HepG2 (cell line): ENCODE measurements around the gene ACSS1. TPM values are rescaled to one million over a fixed set of nuclear protein-coding genes. Genes with fewer than 3 reads are reported as not detected.
A peak's percentile ranks its signal among the peaks of the same experiment; 100 is the strongest.

Experiments used
- ARHGAP35 ChIP-seq: sonication (generic); formaldehyde crosslinking; IDR thresholded peaks from 2 replicates; pipeline ENCODE4 v1.9.0; 2022; ENCODE audit warnings: mild to moderate bottlenecking, inconsistent platforms, moderate library complexity, missing genetic modification reagents, borderline replicate concordance
- ATF3 ChIP-seq: sonication (generic); formaldehyde crosslinking; IDR thresholded peaks from 2 replicates; pipeline ENCODE4 v1.4.0; 2020; ENCODE audit warnings: missing genetic modification reagents
- CREB1 ChIP-seq, 2 experiments: fragments of 450-650 bp in 1 of 2; IDR thresholded peaks; 2 replicates each; pipeline ENCODE4 v1.6.1; 2016 to 2017; ENCODE audit warnings: control low read depth in 1 of 2, mild to moderate bottlenecking in 1 of 2, missing compliant biosample characterization in 1 of 2, missing genetic modification characterization in 1 of 2
- EEA1 ChIP-seq: sonication (generic); formaldehyde crosslinking; IDR thresholded peaks from 2 replicates; pipeline ENCODE4 v1.5.1; 2020; ENCODE audit warnings: mild to moderate bottlenecking, missing genetic modification reagents, borderline replicate concordance
- FOXK1 ChIP-seq: sonication (generic); formaldehyde crosslinking; IDR thresholded peaks from 2 replicates; pipeline ENCODE4 v1.4.0; 2020; ENCODE audit warnings: low read depth, missing genetic modification reagents, borderline replicate concordance
- KDM5B ChIP-seq: sonication (generic); formaldehyde crosslinking; IDR thresholded peaks from 2 replicates; pipeline ENCODE4 v1.4.0; 2020; ENCODE audit warnings: missing genetic modification reagents, mild to moderate bottlenecking, borderline replicate concordance
- PCBP1 ChIP-seq: fragments of 200-400 bp; formaldehyde crosslinking; IDR thresholded peaks from 2 replicates; pipeline ENCODE4 v1.6.1; 2017; ENCODE audit warnings: mild to moderate bottlenecking, low read depth, low read length, borderline replicate concordance
- PHF21A ChIP-seq: sonication (generic); formaldehyde crosslinking; IDR thresholded peaks from 2 replicates; pipeline ENCODE4 v1.5.0; 2020; ENCODE audit warnings: mild to moderate bottlenecking, missing genetic modification reagents
- RBM22 ChIP-seq: fragments of 200-400 bp; formaldehyde crosslinking; optimal IDR thresholded peaks from 2 replicates; pipeline ENCODE3; 2017; ENCODE audit warnings: mild to moderate bottlenecking, low read length, moderate library complexity
- RELA ChIP-seq: sonication (generic); formaldehyde crosslinking; IDR thresholded peaks from 2 replicates; pipeline ENCODE4 v1.4.0; 2020; ENCODE audit warnings: missing genetic modification reagents
- SRSF4 ChIP-seq: fragments of 200-400 bp; formaldehyde crosslinking; IDR thresholded peaks from one replicate; pipeline ENCODE4 v1.6.1; 2018; ENCODE audit warnings: mild to moderate bottlenecking, low read depth, low read length, moderate library complexity; ENCODE audit not compliant: poor library complexity, severe bottlenecking
- ZBTB10 ChIP-seq: sonication (generic); formaldehyde crosslinking; IDR thresholded peaks from 2 replicates; pipeline ENCODE4 v1.4.0; 2020; ENCODE audit warnings: missing genetic modification reagents, borderline replicate concordance
- ZBTB3 ChIP-seq: sonication (generic); formaldehyde crosslinking; IDR thresholded peaks from 2 replicates; pipeline ENCODE4 v1.4.0; 2020; ENCODE audit warnings: low read depth, mild to moderate bottlenecking, moderate library complexity, missing genetic modification reagents, borderline replicate concordance
- ZBTB44 ChIP-seq: sonication (generic); formaldehyde crosslinking; IDR thresholded peaks from 2 replicates; pipeline ENCODE4 v1.4.0; 2020; ENCODE audit warnings: missing genetic modification reagents
- ZNF20 ChIP-seq: sonication (generic); formaldehyde crosslinking; IDR thresholded peaks from 2 replicates; pipeline ENCODE4 v1.4.0; 2020; ENCODE audit warnings: mild to moderate bottlenecking, moderate library complexity, missing genetic modification reagents
- ZNF24 ChIP-seq: fragments of 450-650 bp; IDR thresholded peaks from 2 replicates; pipeline ENCODE4 v1.6.1; 2017; ENCODE audit warnings: antibody characterized with exemption, mild to moderate bottlenecking
- ZNF280D ChIP-seq: sonication (generic); formaldehyde crosslinking; IDR thresholded peaks from 2 replicates; pipeline ENCODE4 v1.5.1; 2020; ENCODE audit warnings: mild to moderate bottlenecking, missing genetic modification reagents
- ZNF296 ChIP-seq: sonication (generic); formaldehyde crosslinking; conservative IDR thresholded peaks from 2 replicates; pipeline ENCODE4 v1.5.0; 2020; ENCODE audit warnings: mild to moderate bottlenecking, missing genetic modification reagents
- ZNF572 ChIP-seq: sonication (generic); formaldehyde crosslinking; IDR thresholded peaks from 2 replicates; pipeline ENCODE4 v1.5.1; 2020; ENCODE audit warnings: mild to moderate bottlenecking, missing genetic modification reagents
- ZNF709 ChIP-seq: sonication (generic); formaldehyde crosslinking; IDR thresholded peaks from 2 replicates; pipeline ENCODE4 v1.5.0; 2020; ENCODE audit warnings: mild to moderate bottlenecking, missing genetic modification reagents
- ZNF879 ChIP-seq: sonication (generic); formaldehyde crosslinking; IDR thresholded peaks from 2 replicates; pipeline ENCODE4 v1.8.1; 2023; ENCODE audit warnings: missing genetic modification reagents
- polyA plus RNA-seq, 8 experiments: library from polyadenylated mRNA; depleted of rRNA in 3 of 8; stranded (reverse) in 7 of 8; unstranded in 1 of 8; fragments of >200 nt; fragmentation: Illumina TruSeq in 4 of 8; extraction: Trizol in 4 of 8; gene quantifications; 2 replicates each; pipeline versions ENCODE4 v1.2.1 to v1.2.3, GENCODE V29; 2011 to 2016; ENCODE audit warnings: low read depth in 4 of 8, missing spikeins in 1 of 8, mixed read lengths in 1 of 8; ENCODE audit not compliant: insufficient read depth in 1 of 8
- total RNA-seq, 5 experiments: library from RNA; depleted of rRNA; stranded (reverse); fragments of >200 nt; fragmentation: Illumina TruSeq; extraction: Trizol; gene quantifications; 2 replicates each; pipeline ENCODE4 v1.2.3, GENCODE V29; 2016; ENCODE audit warnings: low read depth in 1 of 5

Gene ACSS1
- total and polyA plus RNA-seq, 2 of the 13 experiments (the other 11 are each of a cell fraction or from before 2014, with no cell fraction given), result 15.2 to 41.6 TPM

GRCh38 chr20:25057234-25058050 is 497 bp downstream of the ACSS1 start (continued):
- TF ChIP-seq ZNF709 (0 out of 2 replicates have a peak, but pooled peaks have one; percentile 39), ZNF296 (CRISPR knock-in tag) (peak; percentile 44; the same call in 1 of the 2 replicates), ZBTB10 (CRISPR knock-in tag) (peak; percentile 72; the same call in 1 of the 2 replicates), ZNF879 (no peak), CREB1 (IDR thresholded peaks at IDR 0.05) (peak; percentile 8; the same call in 1 of the 2 replicates), CREB1 (CRISPR knock-in tag; IDR thresholded peaks at IDR 0.05) (no peak), PCBP1 (no peak), ARHGAP35 (CRISPR knock-in tag) (no peak), ZBTB44 (CRISPR knock-in tag) (peak; percentile 81; the same call in 1 of the 2 replicates), EEA1 (CRISPR knock-in tag) (peak; percentile 70; the same call in 1 of the 2 replicates), SRSF4 (peak; percentile 75), FOXK1 (CRISPR knock-in tag) (peak; percentile 51; the same call in 1 of the 2 replicates), ZNF20 (CRISPR knock-in tag) (no peak), ZBTB3 (CRISPR knock-in tag) (0 out of 2 replicates have a peak, but pooled peaks have one; percentile 34), ZNF572 (CRISPR knock-in tag) (no peak), RBM22 (no peak), PHF21A (peak; percentile 76), RELA (peak; percentile 87), ZNF24 (no peak), ZNF280D (CRISPR knock-in tag) (no peak), ATF3 (CRISPR knock-in tag) (no peak), KDM5B (CRISPR knock-in tag) (peak; percentile 88)
